ENCODE data around the gene S1PR4.

S1PR4 gene

DNA sequence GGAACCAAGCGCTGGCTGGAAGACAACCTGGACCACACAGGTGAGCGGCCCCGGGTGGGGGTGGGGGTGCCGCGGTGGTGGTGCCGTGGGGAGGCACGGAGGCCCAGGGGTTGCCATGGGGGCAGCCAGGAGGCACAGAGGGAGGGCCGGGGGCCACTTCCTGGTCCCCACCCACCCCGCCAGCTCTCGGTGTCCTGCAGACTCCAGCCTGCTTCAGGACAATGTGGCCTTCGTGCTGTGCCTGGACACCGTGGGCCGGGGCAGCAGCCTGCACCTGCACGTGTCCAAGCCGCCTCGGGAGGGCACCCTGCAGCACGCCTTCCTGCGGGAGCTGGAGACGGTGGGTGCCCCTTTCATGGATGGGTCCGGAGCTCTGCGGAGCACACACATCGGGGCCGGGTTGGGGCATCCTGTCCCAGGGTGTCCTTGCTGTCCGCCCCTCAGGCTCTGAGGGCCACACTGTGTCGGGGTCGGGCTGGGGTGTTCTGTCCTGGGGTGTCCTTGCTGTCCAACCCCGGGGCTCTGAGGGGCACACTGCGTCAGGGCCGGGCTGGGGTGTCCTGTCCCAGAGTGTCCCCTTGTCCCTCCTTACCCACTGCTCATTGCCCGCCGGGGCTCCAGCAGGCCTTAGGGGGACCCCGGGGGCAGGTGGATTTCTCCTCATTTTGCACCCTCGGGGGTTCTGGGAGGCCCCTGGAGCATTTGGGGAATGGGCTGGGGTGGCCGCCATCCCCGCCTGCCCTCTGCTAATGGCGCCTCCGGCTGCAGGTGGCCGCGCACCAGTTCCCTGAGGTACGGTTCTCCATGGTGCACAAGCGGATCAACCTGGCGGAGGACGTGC, 25.5 kb downstream of the S1PR4 start:
- Histone ChIP-seq H3K27ac (ENCODE audit: low read depth, low read length) (no peak overlapping the region), H3K9ac (ENCODE audit: low read length) (no peak overlapping the region), H3F3A (ENCODE audit: insufficient read depth) (no peaks in the 10 kb centered on the region), H3K4me3 (ENCODE audit: insufficient read depth, low read length, poor library complexity, severe bottlenecking) (no peak overlapping the region), H3K36me3 (ENCODE audit: low read length) (no peaks in the 10 kb centered on the region), H3K9me2 (replicated peaks; ENCODE audit: insufficient read depth, low read length) (no peaks in the 10 kb centered on the region), H3K9me3 (ENCODE audit: insufficient read depth, low read length) (no peaks in the 10 kb centered on the region), H3K27me3 (ENCODE audit: low read length) (no peaks in the 10 kb centered on the region), H3K79me2 (ENCODE audit: insufficient read depth, low read length) (no peaks in the 10 kb centered on the region), H3K4me2 (ENCODE audit: low read depth, low read length, poor library complexity, severe bottlenecking) (no peak overlapping the region), H2AFZ (ENCODE audit: low read depth, low read length, severe bottlenecking) (no peak overlapping the region), H4K20me1 (ENCODE audit: low read depth, low read length) (no peaks in the 10 kb centered on the region)
- TF ChIP-seq, protein P1, sequence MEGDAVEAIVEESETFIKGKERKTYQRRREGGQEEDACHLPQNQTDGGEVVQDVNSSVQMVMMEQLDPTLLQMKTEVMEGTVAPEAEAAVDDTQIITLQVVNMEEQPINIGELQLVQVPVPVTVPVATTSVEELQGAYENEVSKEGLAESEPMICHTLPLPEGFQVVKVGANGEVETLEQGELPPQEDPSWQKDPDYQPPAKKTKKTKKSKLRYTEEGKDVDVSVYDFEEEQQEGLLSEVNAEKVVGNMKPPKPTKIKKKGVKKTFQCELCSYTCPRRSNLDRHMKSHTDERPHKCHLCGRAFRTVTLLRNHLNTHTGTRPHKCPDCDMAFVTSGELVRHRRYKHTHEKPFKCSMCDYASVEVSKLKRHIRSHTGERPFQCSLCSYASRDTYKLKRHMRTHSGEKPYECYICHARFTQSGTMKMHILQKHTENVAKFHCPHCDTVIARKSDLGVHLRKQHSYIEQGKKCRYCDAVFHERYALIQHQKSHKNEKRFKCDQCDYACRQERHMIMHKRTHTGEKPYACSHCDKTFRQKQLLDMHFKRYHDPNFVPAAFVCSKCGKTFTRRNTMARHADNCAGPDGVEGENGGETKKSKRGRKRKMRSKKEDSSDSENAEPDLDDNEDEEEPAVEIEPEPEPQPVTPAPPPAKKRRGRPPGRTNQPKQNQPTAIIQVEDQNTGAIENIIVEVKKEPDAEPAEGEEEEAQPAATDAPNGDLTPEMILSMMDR (IDR thresholded peaks at IDR 0.05; ENCODE audit: insufficient read depth, low read length, poor library complexity, severe bottlenecking) = no peak
- no peak for TF ChIP-seq EZH2phosphoT487 (conservative IDR thresholded peaks at IDR 0.05; ENCODE audit: low read length)

DNA sequence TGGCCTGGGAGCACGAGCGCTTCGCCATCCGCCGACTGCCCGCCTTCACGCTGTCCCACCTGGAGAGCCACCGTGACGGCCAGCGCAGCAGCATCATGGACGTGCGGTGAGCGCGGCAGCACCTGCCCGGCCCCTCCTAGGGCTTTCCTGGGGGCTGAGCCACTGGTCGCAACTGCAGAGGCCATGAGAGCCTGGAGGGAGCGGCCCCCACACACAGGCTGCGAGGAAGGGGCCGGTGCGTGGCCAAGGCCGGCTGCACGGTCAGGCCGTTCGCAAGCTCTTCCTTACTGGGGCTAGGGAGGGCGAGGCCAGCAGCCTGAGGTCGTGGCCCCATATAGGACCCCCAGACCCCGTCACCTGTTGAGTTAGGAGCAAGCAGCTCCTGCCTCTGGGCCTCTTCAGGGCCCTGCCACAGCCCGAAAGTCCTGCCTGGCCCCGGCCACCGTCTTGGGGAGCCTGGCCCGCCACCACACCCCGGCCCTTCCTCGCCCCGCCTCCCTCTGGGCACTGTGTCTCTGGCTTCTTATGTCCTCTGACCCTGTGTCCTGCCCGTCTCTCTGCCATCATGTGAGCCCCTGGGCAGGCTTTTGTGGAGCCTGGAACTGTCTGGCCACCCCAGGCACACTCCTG, 26.2 kb downstream of the S1PR4 start:
- Histone ChIP-seq H4K20me1 (ENCODE audit: low read depth, low read length) (no peaks in the 10 kb centered on the region), H3K4me3 (ENCODE audit: insufficient read depth, low read length, poor library complexity, severe bottlenecking) (no peak overlapping the region), H2AFZ (ENCODE audit: low read depth, low read length, severe bottlenecking) (no peak overlapping the region), H3K4me2 (ENCODE audit: low read depth, low read length, poor library complexity, severe bottlenecking) (no peak overlapping the region), H3K9ac (ENCODE audit: low read length) (no peak overlapping the region), H3K9me3 (ENCODE audit: insufficient read depth, low read length) (no peaks in the 10 kb centered on the region), H3K36me3 (ENCODE audit: low read length) (no peaks in the 10 kb centered on the region), H3K27me3 (ENCODE audit: low read length) (no peaks in the 10 kb centered on the region), H3K79me2 (ENCODE audit: insufficient read depth, low read length) (no peaks in the 10 kb centered on the region), H3F3A (ENCODE audit: insufficient read depth) (no peaks in the 10 kb centered on the region), H3K27ac (ENCODE audit: low read depth, low read length) (no peak overlapping the region), H3K9me2 (replicated peaks; ENCODE audit: insufficient read depth, low read length) (no peaks in the 10 kb centered on the region)
- no peak for TF ChIP-seq EZH2phosphoT487 (conservative IDR thresholded peaks at IDR 0.05; ENCODE audit: low read length)
- TF ChIP-seq, protein P1 (IDR thresholded peaks at IDR 0.05; ENCODE audit: insufficient read depth, low read length, poor library complexity, severe bottlenecking) = no peak

DNA sequence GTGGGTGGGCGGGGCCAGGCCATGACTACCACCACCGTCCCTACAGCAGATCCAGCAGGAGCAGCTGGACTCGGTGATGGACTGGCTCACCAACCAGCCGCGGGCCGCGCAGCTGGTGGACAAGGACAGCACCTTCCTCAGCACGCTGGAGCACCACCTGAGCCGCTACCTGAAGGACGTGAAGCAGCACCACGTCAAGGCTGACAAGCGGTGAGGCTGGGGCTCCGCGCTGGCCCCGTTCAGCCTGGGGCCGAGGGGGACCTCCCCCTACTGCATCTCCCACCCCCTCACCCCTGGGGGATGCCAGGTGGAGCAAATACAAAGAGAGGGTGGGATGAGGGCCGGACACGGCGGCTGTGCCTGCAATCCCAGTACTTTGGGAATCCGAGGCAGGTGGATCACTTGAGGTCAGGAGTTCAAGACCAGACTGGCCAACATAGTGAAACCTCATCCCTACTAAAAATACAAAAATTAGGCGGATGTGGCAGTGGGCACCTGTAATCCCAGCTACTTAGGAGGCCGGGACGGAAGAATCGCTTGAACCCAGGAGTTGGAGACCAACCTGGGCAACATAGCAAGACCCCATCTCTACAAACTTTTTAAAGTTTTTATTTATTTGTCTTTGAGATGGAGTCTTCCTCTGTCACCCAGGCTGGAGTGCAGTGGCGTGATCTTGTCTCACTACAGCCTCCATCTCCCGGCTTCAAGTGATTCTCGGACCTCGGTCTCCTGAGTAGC, 27.8 kb downstream of the S1PR4 start:
- Histone ChIP-seq H3K9me3 (ENCODE audit: insufficient read depth, low read length) (no peaks in the 10 kb centered on the region), H3K79me2 (ENCODE audit: insufficient read depth, low read length) (no peaks in the 10 kb centered on the region), H2AFZ (ENCODE audit: low read depth, low read length, severe bottlenecking) (no peak overlapping the region), H3K27ac (ENCODE audit: low read depth, low read length) (no peak overlapping the region), H3K27me3 (ENCODE audit: low read length) (no peaks in the 10 kb centered on the region), H3K36me3 (ENCODE audit: low read length) (no peaks in the 10 kb centered on the region), H3F3A (ENCODE audit: insufficient read depth) (no peaks in the 10 kb centered on the region), H3K9ac (ENCODE audit: low read length) (no peak overlapping the region), H3K4me2 (ENCODE audit: low read depth, low read length, poor library complexity, severe bottlenecking) (no peak overlapping the region), H3K4me3 (ENCODE audit: insufficient read depth, low read length, poor library complexity, severe bottlenecking) (no peak overlapping the region), H3K9me2 (replicated peaks; ENCODE audit: insufficient read depth, low read length) (no peaks in the 10 kb centered on the region), H4K20me1 (ENCODE audit: low read depth, low read length) (no peaks in the 10 kb centered on the region)
- TF ChIP-seq EZH2phosphoT487 (conservative IDR thresholded peaks at IDR 0.05; ENCODE audit: low read length) = no peak
- TF ChIP-seq, protein P1 (IDR thresholded peaks at IDR 0.05; ENCODE audit: insufficient read depth, low read length, poor library complexity, severe bottlenecking) = no peak

Data from SU-DHL-6 (cell line).